PC-9 (cell line): ENCODE measurements around the gene HAP1.

Experiments
- CTCF ChIP-seq: fragments of 200-600 bp; sonication (generic); conservative IDR thresholded peaks from 2 replicates; pipeline ENCODE4 v1.6.1; 2017; ENCODE audit warnings: mixed run types, antibody characterized with exemption, mild to moderate bottlenecking, moderate library complexity
- EZH2 ChIP-seq: fragments of 200-600 bp; sonication (generic); IDR thresholded peaks from 2 replicates; pipeline ENCODE4 v1.8.0; 2017; ENCODE audit warnings: antibody characterized with exemption, low read depth

GRCh38 chr17:41763327-41763726 lies 28.9 kb upstream of the HAP1 start:
- TF ChIP-seq CTCF: no peak
- no peak for TF ChIP-seq EZH2
